GM12878 (cell line): ENCODE results near the gene NFYB. TPM values are rescaled to one million over a fixed set of nuclear protein-coding genes. Genes with fewer than 3 reads are reported as not detected.

ENCODE experiments used
- ATAC-seq: fragments of 200-7000 bp; cut with Tn5 transposase; 3 replicates; pipeline ENCODE4 v1.9.1; 2020; ENCODE audit warnings: mild to moderate bottlenecking, moderate library complexity
- BruUV-seq: library from RNA; stranded (reverse); fragments of 400-500 nt; replicated peaks from 2 replicates; lab custom pipeline; 2021; lab: Mats Ljungman, UMichigan
- CTCF ChIA-PET: fragments of 300-600 bp; sonication (Branson Sonifier 250); formaldehyde crosslinking; extraction: SDS; loops from one replicate; lab custom pipeline; 2021; ENCODE audit warnings: inconsistent platforms; lab: Yijun Ruan, JAX
- POLR2A ChIA-PET: fragments of 350-600 bp; formaldehyde crosslinking; extraction: SDS; loops from one replicate; lab custom pipeline; 2021; ENCODE audit warnings: inconsistent platforms; lab: Charles Lee
- RAD21 ChIA-PET: fragments of 300-600 bp; sonication (Branson Sonifier 250); formaldehyde crosslinking; loops from one replicate; lab custom pipeline; 2023; ENCODE audit warnings: antibody characterized with exemption; ENCODE audit not compliant: unreplicated experiment; lab: Charles Lee
- SMC1A ChIA-PET: fragments of 300-600 bp; sonication (Branson Sonifier 250); formaldehyde crosslinking; loops from one replicate; lab custom pipeline; 2023; ENCODE audit not compliant: unreplicated experiment, uncharacterized antibody; lab: Charles Lee
- DNase-seq: peaks from one replicate; pipeline ENCODE4 v3.0.0-alpha.2; 2011; ENCODE audit warnings: low read depth, low spot score
- FAIRE-seq: peaks from 3 replicates; lab custom pipeline; 2011; peaks lifted over from hg19 to GRCh38; lab: Jason Lieb, UNC
- H2AFZ ChIP-seq: 2 replicates; pipeline ENCODE4 v1.6.0; 2011; ENCODE audit warnings: low read depth, low read length, control low read depth; ENCODE audit not compliant: control insufficient read depth
- H3K27ac ChIP-seq: 2 replicates; pipeline ENCODE4 v1.5.1; 2011; ENCODE audit warnings: control low read depth; ENCODE audit not compliant: control insufficient read depth, insufficient read depth
- H3K27me3 ChIP-seq, 2 experiments: replicated peaks in 1 of 2; 2 replicates each; pipeline versions ENCODE4 v1.6.0 to v1.6.1; 2011; ENCODE audit warnings: low read length in 1 of 2; ENCODE audit not compliant: control insufficient read depth in 2 of 2, insufficient read depth in 2 of 2
- H3K36me3 ChIP-seq, 2 experiments: 2 replicates each; pipeline ENCODE4 v1.5.1; 2011; ENCODE audit warnings: low read length in 1 of 2; ENCODE audit not compliant: control insufficient read depth in 2 of 2, insufficient read depth in 2 of 2
- H3K4me1 ChIP-seq: 2 replicates; pipeline ENCODE4 v1.6.1; 2011; ENCODE audit warnings: mild to moderate bottlenecking, low read length, moderate library complexity, mixed read lengths; ENCODE audit not compliant: control insufficient read depth, insufficient read depth
- H3K4me2 ChIP-seq: 2 replicates; pipeline ENCODE4 v1.6.0; 2011; ENCODE audit warnings: control low read depth; ENCODE audit not compliant: control insufficient read depth, insufficient read depth
- H3K4me3 ChIP-seq: fragments of 200-600 bp; sonication (generic); 2 replicates; pipeline ENCODE4 v1.5.1; 2016
- H3K79me2 ChIP-seq: 2 replicates; pipeline ENCODE4 v1.6.0; 2011; ENCODE audit warnings: low read length; ENCODE audit not compliant: control insufficient read depth, insufficient read depth
- H3K9ac ChIP-seq: 2 replicates; pipeline ENCODE4 v1.8.0; 2011; ENCODE audit warnings: low read length, control low read depth, mixed read lengths; ENCODE audit not compliant: control insufficient read depth, insufficient read depth
- H3K9me3 ChIP-seq: replicated peaks from 3 replicates; pipeline ENCODE4 v1.5.1; 2011; ENCODE audit warnings: mild to moderate bottlenecking, low read length; ENCODE audit not compliant: control insufficient read depth, insufficient read depth
- H4K20me1 ChIP-seq: 2 replicates; pipeline ENCODE4 v1.6.0; 2011; ENCODE audit not compliant: control insufficient read depth, insufficient read depth
- CBX3 ChIP-seq: fragments of 200-600 bp; sonication (generic); IDR thresholded peaks from 2 replicates; pipeline ENCODE4 v1.6.1; 2016; ENCODE audit warnings: low read depth, borderline replicate concordance
- CREB1 ChIP-seq: IDR thresholded peaks from 2 replicates; pipeline ENCODE4 v1.6.1; 2012; ENCODE audit warnings: low read depth, mild to moderate bottlenecking, inconsistent platforms
- IKZF2 ChIP-seq, 2 experiments: fragments of 450-650 bp; IDR thresholded peaks; 2 replicates each; pipeline ENCODE4 v1.6.1; 2017; ENCODE audit warnings: mild to moderate bottlenecking in 2 of 2, moderate library complexity in 2 of 2
- LARP7 ChIP-seq: fragments of 450-650 bp; IDR thresholded peaks from 2 replicates; pipeline ENCODE4 v1.6.1; 2017; ENCODE audit warnings: mild to moderate bottlenecking
- MTA3 ChIP-seq: IDR thresholded peaks from 2 replicates; pipeline ENCODE4 v1.6.1; 2012; ENCODE audit warnings: low read length, inconsistent platforms, borderline replicate concordance
- RAD51 ChIP-seq: fragments of 450-650 bp; IDR thresholded peaks from 2 replicates; pipeline ENCODE4 v1.6.1; 2016; ENCODE audit warnings: moderate library complexity, mild to moderate bottlenecking, inconsistent platforms
- SPI1 ChIP-seq: IDR thresholded peaks from 2 replicates; pipeline ENCODE4 v1.6.1; 2011; ENCODE audit warnings: low read depth, mild to moderate bottlenecking, low read length, moderate library complexity, borderline replicate concordance; ENCODE audit not compliant: insufficient read depth
- YY1 ChIP-seq: IDR thresholded peaks from 2 replicates; pipeline ENCODE4 v1.6.1; 2011; ENCODE audit warnings: low read depth, mild to moderate bottlenecking, low read length
- ZNF622 ChIP-seq: fragments of 450-650 bp; IDR thresholded peaks from 2 replicates; pipeline ENCODE4 v1.6.1; 2017; ENCODE audit warnings: mild to moderate bottlenecking, inconsistent platforms
- WGBS: methylation state at CpG from one replicate; pipeline ENCODE4 v1.1.6; 2016; ENCODE audit warnings: low lambda C conversion rate; ENCODE audit not compliant: insufficient replicate concordance, insufficient coverage; ENCODE audit errors: missing lambda C conversion rate; 5-methylcytosine and 5-hydroxymethylcytosine counted together
- in situ Hi-C: fragments of 300-500 bp; cut with MboI; formaldehyde crosslinking; loops from 9 replicates; pipeline ENCODE4 v1.14.3; 2018; ENCODE audit warnings: mixed read lengths
- intact Hi-C: fragments of 100-400 bp; cut with micrococcal nuclease; formaldehyde crosslinking; loops from one replicate; pipeline ENCODE4 v1.14.2; 2022; ENCODE audit not compliant: unreplicated experiment
- polyA plus RNA-seq, 11 experiments: library from polyadenylated mRNA; depleted of rRNA in 4 of 11; unstranded in 6 of 11; stranded (reverse) in 5 of 11; fragments of >200 nt; fragmentation: Nextera tagmentation in 4 of 11; fragmentation: Illumina TruSeq in 1 of 11; extraction: Ambion mirVana in 4 of 11; extraction: Trizol in 1 of 11; gene quantifications; 1 replicate in 1 of 11; 2 replicates in 10 of 11; pipeline versions ENCODE4 v1.2.1 to v1.2.3, GENCODE V29; 2011 to 2016; ENCODE audit warnings: inconsistent platforms in 2 of 11, missing spikeins in 2 of 11, low read depth in 1 of 11
- total RNA-seq, 4 experiments: library from RNA; depleted of rRNA in 3 of 4; stranded (reverse); fragments of >200 nt in 3 of 4; fragmentation: Illumina TruSeq in 1 of 4; extraction: Trizol in 1 of 4; gene quantifications; 2 replicates each; pipeline versions ENCODE4 v1.2.1 to v1.2.3, GENCODE V29; 2013 to 2021
- TF ChIP-seq, protein P1 (sequence below): fragments of 450-650 bp; formaldehyde crosslinking; IDR thresholded peaks from 2 replicates; pipeline ENCODE4 v1.4.0; 2022; ENCODE audit warnings: mild to moderate bottlenecking, moderate library complexity
- TF ChIP-seq, protein P2 (sequence below): fragments of 450-650 bp; IDR thresholded peaks from 2 replicates; pipeline ENCODE4 v1.6.1; 2016; ENCODE audit warnings: mild to moderate bottlenecking
- TF ChIP-seq, protein P3 (sequence below): fragments of 450-650 bp; IDR thresholded peaks from 2 replicates; pipeline ENCODE4 v1.6.1; 2017; ENCODE audit warnings: antibody characterized with exemption, mild to moderate bottlenecking, moderate library complexity
- TF ChIP-seq, protein P4 (sequence below): fragments of 450-650 bp; conservative IDR thresholded peaks from 2 replicates; pipeline ENCODE4 v1.6.1; 2017; ENCODE audit warnings: mild to moderate bottlenecking, moderate library complexity

Gene NFYB
- total and polyA plus RNA-seq, 10 of the 15 experiments (the other 5 are each of a cell fraction or from before 2014, with no cell fraction given) = 13.8 to 42.3 (median 28.2) TPM

DNA sequence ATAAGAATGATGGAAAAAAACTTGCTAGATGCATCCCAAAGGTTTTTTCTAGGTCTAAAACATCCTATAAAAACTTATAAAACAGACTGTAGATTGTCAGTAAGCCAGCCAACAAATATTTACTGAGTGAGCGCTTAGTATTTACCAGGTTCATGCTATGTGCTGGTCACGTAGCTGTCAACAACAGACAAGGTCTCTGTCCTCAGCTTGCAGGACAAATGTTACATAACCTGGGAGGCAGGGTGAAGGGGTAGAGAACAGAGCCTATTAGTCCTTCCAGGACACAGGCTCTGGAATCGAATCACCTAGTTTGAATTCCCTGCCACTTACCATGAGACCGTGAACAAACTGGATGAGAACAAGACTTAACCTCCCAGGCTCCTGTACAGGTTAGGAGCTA, 6.4 kb downstream of the NFYB start (continued):
- TF ChIP-seq, protein P1, sequence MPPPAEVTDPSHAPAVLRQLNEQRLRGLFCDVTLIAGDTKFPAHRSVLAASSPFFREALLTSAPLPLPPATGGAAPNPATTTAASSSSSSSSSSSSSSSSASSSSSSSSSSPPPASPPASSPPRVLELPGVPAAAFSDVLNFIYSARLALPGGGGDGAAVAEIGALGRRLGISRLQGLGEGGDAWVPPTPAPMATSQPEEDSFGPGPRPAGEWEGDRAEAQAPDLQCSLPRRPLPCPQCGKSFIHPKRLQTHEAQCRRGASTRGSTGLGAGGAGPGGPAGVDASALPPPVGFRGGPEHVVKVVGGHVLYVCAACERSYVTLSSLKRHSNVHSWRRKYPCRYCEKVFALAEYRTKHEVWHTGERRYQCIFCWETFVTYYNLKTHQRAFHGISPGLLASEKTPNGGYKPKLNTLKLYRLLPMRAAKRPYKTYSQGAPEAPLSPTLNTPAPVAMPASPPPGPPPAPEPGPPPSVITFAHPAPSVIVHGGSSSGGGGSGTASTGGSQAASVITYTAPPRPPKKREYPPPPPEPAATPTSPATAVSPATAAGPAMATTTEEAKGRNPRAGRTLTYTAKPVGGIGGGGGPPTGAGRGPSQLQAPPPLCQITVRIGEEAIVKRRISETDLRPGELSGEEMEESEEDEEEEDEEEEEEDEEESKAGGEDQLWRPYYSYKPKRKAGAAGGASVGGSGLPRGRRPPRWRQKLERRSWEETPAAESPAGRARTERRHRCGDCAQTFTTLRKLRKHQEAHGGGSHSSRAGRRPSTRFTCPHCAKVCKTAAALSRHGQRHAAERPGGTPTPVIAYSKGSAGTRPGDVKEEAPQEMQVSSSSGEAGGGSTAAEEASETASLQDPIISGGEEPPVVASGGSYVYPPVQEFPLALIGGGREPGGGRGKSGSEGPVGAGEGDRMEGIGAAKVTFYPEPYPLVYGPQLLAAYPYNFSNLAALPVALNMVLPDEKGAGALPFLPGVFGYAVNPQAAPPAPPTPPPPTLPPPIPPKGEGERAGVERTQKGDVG (CRISPR knock-in tag) = no peak
- no peak for TF ChIP-seq ZNF622

DNA sequence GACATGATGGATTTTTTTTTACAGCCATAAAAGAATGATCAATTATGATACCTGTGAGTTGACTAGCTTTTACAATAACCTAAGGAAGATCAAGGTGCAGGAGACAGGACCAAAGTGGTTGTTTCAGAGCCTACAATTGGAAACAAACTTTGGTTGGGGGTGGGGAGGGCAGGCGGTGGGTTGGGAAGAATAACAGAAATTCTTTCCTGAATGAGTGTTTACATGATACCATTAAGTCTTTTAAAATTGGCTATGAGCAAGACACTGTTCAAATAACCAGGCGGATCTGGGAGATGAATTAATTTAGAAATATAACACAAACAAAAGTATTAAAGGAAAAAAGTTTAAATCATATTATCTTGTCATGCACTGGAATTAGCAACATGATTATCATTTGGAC, 7.2 kb downstream of the NFYB start:
- H3K27me3 ChIP-seq = no peaks in the 10 kb centered on the region
- H4K20me1 ChIP-seq = no peaks in the 10 kb centered on the region
- no peak overlapping the region for H2AFZ ChIP-seq
- ATAC-seq = no peak
- peaks cover 0 to 9% of the 10 kb centered on the region in 2 experiments; a peak in 2 of 4 replicates for H3K36me3 ChIP-seq
- WGBS = 96% methylated on average over 2 of the region's 2 CpGs
- H3K79me2 ChIP-seq = peaks cover 11% of the 10 kb centered on the region
- no peak overlapping the region for H3K4me3 ChIP-seq
- CTCF ChIA-PET = interaction anchor here (1.1 to 1.8 kb wide), 2 partner anchors 22 to 253 kb away, joined by 3 to 11 read pairs; no protein-coding TSS in a partner anchor
- H3K9ac ChIP-seq = no peak overlapping the region
- no peak overlapping the region for H3K27ac ChIP-seq
- in situ Hi-C loops (no loop called here), intact Hi-C loops (loop anchor here (5.0 kb wide), 1 partner anchor 157 kb away; no protein-coding TSS in a partner anchor)
- no peak for FAIRE-seq
- no TSS peak for BruUV-seq
- no peak for DNase-seq
- POLR2A ChIA-PET = no interaction called here
- RAD21 ChIA-PET = interaction anchor here (0.6 kb wide), 1 partner anchor 243 kb away, joined by 3 read pairs; no protein-coding TSS in a partner anchor
- SMC1A ChIA-PET = interaction anchor here (1.0 to 1.4 kb wide), 3 partner anchors 14 to 158 kb away, joined by 4 to 6 read pairs (median 4); no protein-coding TSS in a partner anchor
- peaks cover 3% of the 10 kb centered on the region; the same call in 1 of the 2 replicates for H3K4me1 ChIP-seq
- H3K4me2 ChIP-seq = no peak overlapping the region
- H3K9me3 ChIP-seq = no peaks in the 10 kb centered on the region
- TF ChIP-seq, protein P2, sequence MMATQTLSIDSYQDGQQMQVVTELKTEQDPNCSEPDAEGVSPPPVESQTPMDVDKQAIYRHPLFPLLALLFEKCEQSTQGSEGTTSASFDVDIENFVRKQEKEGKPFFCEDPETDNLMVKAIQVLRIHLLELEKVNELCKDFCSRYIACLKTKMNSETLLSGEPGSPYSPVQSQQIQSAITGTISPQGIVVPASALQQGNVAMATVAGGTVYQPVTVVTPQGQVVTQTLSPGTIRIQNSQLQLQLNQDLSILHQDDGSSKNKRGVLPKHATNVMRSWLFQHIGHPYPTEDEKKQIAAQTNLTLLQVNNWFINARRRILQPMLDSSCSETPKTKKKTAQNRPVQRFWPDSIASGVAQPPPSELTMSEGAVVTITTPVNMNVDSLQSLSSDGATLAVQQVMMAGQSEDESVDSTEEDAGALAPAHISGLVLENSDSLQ = no peak
- TF ChIP-seq RAD51 = no peak
- no peak for TF ChIP-seq MTA3
- TF ChIP-seq, protein P3, sequence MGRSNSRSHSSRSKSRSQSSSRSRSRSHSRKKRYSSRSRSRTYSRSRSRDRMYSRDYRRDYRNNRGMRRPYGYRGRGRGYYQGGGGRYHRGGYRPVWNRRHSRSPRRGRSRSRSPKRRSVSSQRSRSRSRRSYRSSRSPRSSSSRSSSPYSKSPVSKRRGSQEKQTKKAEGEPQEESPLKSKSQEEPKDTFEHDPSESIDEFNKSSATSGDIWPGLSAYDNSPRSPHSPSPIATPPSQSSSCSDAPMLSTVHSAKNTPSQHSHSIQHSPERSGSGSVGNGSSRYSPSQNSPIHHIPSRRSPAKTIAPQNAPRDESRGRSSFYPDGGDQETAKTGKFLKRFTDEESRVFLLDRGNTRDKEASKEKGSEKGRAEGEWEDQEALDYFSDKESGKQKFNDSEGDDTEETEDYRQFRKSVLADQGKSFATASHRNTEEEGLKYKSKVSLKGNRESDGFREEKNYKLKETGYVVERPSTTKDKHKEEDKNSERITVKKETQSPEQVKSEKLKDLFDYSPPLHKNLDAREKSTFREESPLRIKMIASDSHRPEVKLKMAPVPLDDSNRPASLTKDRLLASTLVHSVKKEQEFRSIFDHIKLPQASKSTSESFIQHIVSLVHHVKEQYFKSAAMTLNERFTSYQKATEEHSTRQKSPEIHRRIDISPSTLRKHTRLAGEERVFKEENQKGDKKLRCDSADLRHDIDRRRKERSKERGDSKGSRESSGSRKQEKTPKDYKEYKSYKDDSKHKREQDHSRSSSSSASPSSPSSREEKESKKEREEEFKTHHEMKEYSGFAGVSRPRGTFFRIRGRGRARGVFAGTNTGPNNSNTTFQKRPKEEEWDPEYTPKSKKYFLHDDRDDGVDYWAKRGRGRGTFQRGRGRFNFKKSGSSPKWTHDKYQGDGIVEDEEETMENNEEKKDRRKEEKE = no peak
- no peak for TF ChIP-seq LARP7
- TF ChIP-seq CREB1 = no peak
- TF ChIP-seq IKZF2 (IDR thresholded peaks at IDR 0.05) = no peak
- TF ChIP-seq CBX3 = no peak
- no peak for TF ChIP-seq SPI1
- TF ChIP-seq, protein P4, sequence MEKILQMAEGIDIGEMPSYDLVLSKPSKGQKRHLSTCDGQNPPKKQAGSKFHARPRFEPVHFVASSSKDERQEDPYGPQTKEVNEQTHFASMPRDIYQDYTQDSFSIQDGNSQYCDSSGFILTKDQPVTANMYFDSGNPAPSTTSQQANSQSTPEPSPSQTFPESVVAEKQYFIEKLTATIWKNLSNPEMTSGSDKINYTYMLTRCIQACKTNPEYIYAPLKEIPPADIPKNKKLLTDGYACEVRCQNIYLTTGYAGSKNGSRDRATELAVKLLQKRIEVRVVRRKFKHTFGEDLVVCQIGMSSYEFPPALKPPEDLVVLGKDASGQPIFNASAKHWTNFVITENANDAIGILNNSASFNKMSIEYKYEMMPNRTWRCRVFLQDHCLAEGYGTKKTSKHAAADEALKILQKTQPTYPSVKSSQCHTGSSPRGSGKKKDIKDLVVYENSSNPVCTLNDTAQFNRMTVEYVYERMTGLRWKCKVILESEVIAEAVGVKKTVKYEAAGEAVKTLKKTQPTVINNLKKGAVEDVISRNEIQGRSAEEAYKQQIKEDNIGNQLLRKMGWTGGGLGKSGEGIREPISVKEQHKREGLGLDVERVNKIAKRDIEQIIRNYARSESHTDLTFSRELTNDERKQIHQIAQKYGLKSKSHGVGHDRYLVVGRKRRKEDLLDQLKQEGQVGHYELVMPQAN = no peak
- TF ChIP-seq YY1 = no peak
